Smooth muscle cell (in vitro differentiated cells): Measurements from ENCODE around the gene DRD4. TPM values are rescaled to one million over a fixed set of nuclear protein-coding genes. Genes with fewer than 3 reads are reported as not detected.

ENCODE experiments used
- DNase-seq: peaks from one replicate; lab custom pipeline; 2025; ENCODE audit not compliant: unreplicated experiment; lab: John Stamatoyannopoulos, UW
- H2AFZ ChIP-seq: fragments of 200-600 bp; sonication (generic); 2 replicates; pipeline ENCODE4 v1.6.0; 2016; ENCODE audit warnings: antibody characterized with exemption, low read depth, mild to moderate bottlenecking
- H3F3A ChIP-seq: fragments of 200-600 bp; sonication (generic); 2 replicates; pipeline ENCODE4 v1.6.0; 2017; ENCODE audit warnings: antibody characterized with exemption, low read depth
- H3K27ac ChIP-seq: fragments of 200-600 bp; sonication (generic); 2 replicates; pipeline ENCODE4 v1.5.1; 2016; ENCODE audit warnings: low read depth, mild to moderate bottlenecking
- H3K27me3 ChIP-seq: fragments of 200-600 bp; sonication (generic); 2 replicates; pipeline ENCODE4 v1.6.1; 2016; ENCODE audit warnings: low read depth, mild to moderate bottlenecking
- H3K36me3 ChIP-seq: fragments of 200-600 bp; sonication (generic); 2 replicates; pipeline ENCODE4 v1.5.1; 2016; ENCODE audit warnings: low read depth
- H3K4me1 ChIP-seq: fragments of 200-600 bp; sonication (generic); 2 replicates; pipeline ENCODE4 v1.5.1; 2016; ENCODE audit warnings: low read depth
- H3K4me2 ChIP-seq: fragments of 200-600 bp; sonication (generic); 2 replicates; pipeline ENCODE4 v1.6.0; 2016; ENCODE audit warnings: mild to moderate bottlenecking
- H3K4me3 ChIP-seq: fragments of 200-600 bp; sonication (generic); 2 replicates; pipeline ENCODE4 v1.5.1; 2016; ENCODE audit warnings: mild to moderate bottlenecking
- H3K79me2 ChIP-seq: fragments of 200-600 bp; sonication (generic); 2 replicates; pipeline ENCODE4 v1.6.0; 2016; ENCODE audit warnings: low read depth, mild to moderate bottlenecking
- H3K9ac ChIP-seq: fragments of 200-600 bp; sonication (generic); 2 replicates; pipeline ENCODE4 v1.6.0; 2016; ENCODE audit warnings: low read depth
- H3K9me3 ChIP-seq: fragments of 200-600 bp; sonication (generic); replicated peaks from 2 replicates; pipeline ENCODE4 v1.5.1; 2016; ENCODE audit warnings: low read depth
- H4K20me1 ChIP-seq: fragments of 200-600 bp; sonication (generic); 2 replicates; pipeline ENCODE4 v1.6.0; 2016; ENCODE audit warnings: low read depth
- WGBS: methylation state at CpG from one replicate; pipeline ENCODE4 v1.1.7; 2016; ENCODE audit warnings: low lambda C conversion rate; 5-methylcytosine and 5-hydroxymethylcytosine counted together
- polyA plus RNA-seq: library from polyadenylated mRNA; unstranded; fragments of >200 nt; fragmentation: Nextera tagmentation; extraction: Ambion mirVana; gene quantifications from 2 replicates; pipeline ENCODE4 v1.2.1, GENCODE V29; 2016
- total RNA-seq: library from RNA; depleted of rRNA; stranded (reverse); fragments of >200 nt; gene quantifications from 2 replicates; pipeline ENCODE4 v1.2.3, GENCODE V29; 2014
- TF ChIP-seq, protein P1 (sequence below): fragments of 200-600 bp; sonication (generic); IDR thresholded peaks from 2 replicates; pipeline ENCODE4 v1.5.1; 2017; ENCODE audit warnings: borderline replicate concordance, mild to moderate bottlenecking, antibody characterized with exemption; ENCODE audit not compliant: insufficient read depth, poor library complexity, severe bottlenecking

The DRD4 gene
- total and polyA plus RNA-seq, 2 experiments from 2014 or later, result 2.7 TPM; not detected in 1

DNA sequence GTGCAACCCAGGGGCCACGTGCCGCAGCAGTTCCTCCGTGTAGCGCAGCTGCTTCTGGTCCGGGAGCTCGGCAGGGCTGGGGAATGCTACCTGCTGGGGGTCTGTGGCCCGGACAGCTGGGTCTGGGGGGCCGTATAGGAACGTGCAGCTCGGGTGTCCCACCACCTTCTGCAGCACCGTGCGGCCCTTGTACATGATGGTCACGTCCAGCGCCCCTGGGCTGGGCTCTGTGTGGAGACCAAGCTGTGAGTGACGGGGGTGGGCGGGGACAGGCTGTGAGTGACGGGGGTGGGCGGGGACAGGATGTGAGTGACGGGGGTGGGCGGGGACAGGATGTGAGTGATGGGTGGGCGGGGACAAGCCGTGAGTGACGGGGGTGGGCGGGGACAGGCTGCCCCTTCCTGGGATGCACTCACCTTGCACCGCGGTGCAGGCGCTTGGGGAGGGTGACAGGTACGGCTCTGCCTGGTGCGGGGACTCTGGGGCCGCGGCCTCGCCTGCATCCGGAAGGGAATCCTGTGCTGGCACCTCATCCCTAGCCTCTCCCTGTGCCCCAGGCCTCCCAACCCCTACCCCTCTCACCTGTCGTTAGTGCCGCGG is 23.6 kb upstream of the DRD4 start:
- H3F3A ChIP-seq, result peaks cover 14% of the 10 kb centered on the region
- H3K36me3 ChIP-seq, result no peaks in the 10 kb centered on the region
- H3K9ac ChIP-seq, result no peak overlapping the region
- TF ChIP-seq, protein P1, sequence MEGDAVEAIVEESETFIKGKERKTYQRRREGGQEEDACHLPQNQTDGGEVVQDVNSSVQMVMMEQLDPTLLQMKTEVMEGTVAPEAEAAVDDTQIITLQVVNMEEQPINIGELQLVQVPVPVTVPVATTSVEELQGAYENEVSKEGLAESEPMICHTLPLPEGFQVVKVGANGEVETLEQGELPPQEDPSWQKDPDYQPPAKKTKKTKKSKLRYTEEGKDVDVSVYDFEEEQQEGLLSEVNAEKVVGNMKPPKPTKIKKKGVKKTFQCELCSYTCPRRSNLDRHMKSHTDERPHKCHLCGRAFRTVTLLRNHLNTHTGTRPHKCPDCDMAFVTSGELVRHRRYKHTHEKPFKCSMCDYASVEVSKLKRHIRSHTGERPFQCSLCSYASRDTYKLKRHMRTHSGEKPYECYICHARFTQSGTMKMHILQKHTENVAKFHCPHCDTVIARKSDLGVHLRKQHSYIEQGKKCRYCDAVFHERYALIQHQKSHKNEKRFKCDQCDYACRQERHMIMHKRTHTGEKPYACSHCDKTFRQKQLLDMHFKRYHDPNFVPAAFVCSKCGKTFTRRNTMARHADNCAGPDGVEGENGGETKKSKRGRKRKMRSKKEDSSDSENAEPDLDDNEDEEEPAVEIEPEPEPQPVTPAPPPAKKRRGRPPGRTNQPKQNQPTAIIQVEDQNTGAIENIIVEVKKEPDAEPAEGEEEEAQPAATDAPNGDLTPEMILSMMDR, result no peak
- H3K4me3 ChIP-seq, result no peak overlapping the region
- no peaks in the 10 kb centered on the region for H3K27me3 ChIP-seq
- DNase-seq, result no peak
- H3K27ac ChIP-seq, result no peak overlapping the region
- H4K20me1 ChIP-seq, result peaks cover 48% of the 10 kb centered on the region
- peaks cover 7% of the 10 kb centered on the region for H3K4me1 ChIP-seq
- WGBS, result 49% methylated on average over 29 of the region's 36 CpGs
- H3K4me2 ChIP-seq, result no peak overlapping the region
- no peaks in the 10 kb centered on the region for H3K79me2 ChIP-seq
- no peaks in the 10 kb centered on the region for H3K9me3 ChIP-seq
- H2AFZ ChIP-seq, result no peak overlapping the region

DNA sequence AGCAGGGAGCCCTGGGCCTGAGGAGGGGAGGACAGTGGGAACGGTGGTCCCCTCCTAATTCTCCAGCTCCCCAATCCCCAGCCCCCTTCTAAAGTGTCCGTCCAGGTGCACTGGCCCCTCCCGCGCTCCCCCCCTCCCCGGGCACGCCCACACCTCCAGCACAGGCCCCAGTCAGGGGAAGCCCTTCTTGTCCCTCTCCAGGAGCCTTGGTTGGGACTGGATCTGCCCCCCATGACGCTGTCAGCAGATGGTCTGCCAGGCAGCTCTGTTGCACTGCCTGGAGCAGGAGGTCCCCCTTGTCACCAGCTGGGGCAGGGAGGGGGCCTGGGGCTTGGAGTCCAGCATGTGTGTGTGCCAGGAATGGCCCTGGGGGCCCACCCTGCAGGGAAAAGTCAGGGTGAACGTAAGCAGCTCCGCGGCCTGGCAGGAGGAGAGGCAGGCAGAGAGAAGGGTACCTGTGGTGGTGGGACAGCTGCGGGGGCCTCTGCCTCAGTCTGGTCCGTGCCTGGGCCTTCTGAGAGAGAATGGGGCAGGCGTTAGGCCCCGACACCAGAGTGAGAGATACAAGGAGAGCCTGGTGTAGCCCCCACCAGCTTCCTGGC is 22.9 kb upstream of the DRD4 start:
- H3K4me3 ChIP-seq, result no peak overlapping the region
- peaks cover 7% of the 10 kb centered on the region for H3K4me1 ChIP-seq
- H3K27ac ChIP-seq, result no peak overlapping the region
- H3K9ac ChIP-seq, result no peak overlapping the region
- DNase-seq, result no peak
- TF ChIP-seq, protein P1, result no peak
- no peaks in the 10 kb centered on the region for H3K27me3 ChIP-seq
- no peaks in the 10 kb centered on the region for H3K36me3 ChIP-seq
- no peaks in the 10 kb centered on the region for H3K79me2 ChIP-seq
- no peak overlapping the region for H3K4me2 ChIP-seq
- peaks cover 48% of the 10 kb centered on the region for H4K20me1 ChIP-seq
- 83% methylated on average over 13 of the region's 14 CpGs for WGBS
- H3K9me3 ChIP-seq, result no peaks in the 10 kb centered on the region
- peaks cover 14% of the 10 kb centered on the region for H3F3A ChIP-seq
- no peak overlapping the region for H2AFZ ChIP-seq

DNA sequence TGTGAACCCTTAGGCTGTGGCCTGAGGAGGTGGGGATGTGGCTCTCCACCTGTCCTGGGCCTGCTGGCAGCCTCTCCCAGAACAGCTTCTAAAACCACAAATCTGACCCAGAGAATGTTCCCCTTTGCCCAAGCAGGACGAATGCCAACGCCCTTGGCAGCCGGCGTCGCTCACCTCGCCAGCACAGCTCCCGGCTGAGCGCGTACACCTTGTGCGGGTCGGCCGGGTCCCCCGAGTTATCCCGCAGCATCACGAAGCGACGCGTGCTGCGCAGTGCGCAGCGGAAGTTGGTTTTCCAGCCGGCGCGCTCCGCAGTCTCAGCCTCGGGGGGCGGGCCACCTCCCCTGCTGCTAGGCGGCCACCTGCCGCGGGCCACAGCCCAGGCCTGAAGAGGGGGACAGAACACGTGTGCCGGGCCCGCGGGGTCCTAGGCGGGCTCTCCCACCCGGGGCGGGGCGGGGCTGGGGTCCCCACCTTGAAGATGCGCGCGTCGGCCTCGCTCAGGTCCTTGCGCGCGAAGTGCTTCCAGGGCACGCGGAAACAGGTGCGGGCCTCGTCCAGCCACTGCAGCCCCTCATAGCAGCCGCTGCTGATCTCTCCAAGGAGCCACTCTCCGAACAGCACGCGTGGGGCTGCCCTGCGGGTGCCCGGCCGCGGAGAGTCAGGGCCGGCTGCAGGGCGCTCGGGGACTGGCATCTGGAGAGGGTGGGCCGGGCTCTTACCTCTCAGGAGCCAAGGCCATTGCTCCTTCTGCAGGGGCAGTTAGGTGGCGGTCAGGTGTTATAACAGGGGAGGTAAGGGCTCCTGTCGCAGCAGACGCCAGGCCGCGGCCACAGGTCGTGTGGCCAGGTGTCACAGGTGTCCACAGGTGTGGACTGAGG is 22.2 kb upstream of the DRD4 start:
- DNase-seq, result no peak

More for the DNA sequence above, 22.2 kb upstream of the DRD4 start:
- Histone ChIP-seq H3K9ac (peak overlapping the region; percentile 85), H3K9me3 (no peaks in the 10 kb centered on the region), H3K27me3 (no peaks in the 10 kb centered on the region), H3K4me2 (peak overlapping the region; percentile 87), H2AFZ (no peak overlapping the region), H3K4me3 (peak overlapping the region; percentile 82), H3K27ac (peak overlapping the region; percentile 85), H3K79me2 (no peaks in the 10 kb centered on the region), H3K36me3 (no peaks in the 10 kb centered on the region), H4K20me1 (peaks cover 48% of the 10 kb centered on the region), H3K4me1 (peaks cover 7% of the 10 kb centered on the region), H3F3A (peaks cover 14% of the 10 kb centered on the region)
- TF ChIP-seq, protein P1, result no peak
- 87% methylated on average over 52 of the region's 68 CpGs for WGBS
